HG02759 (cell line): ENCODE data around the gene ADPRM.

Experiments used
- ATAC-seq: cut with Tn5 transposase; IDR thresholded peaks from one replicate; pipeline ENCODE4 v1.9.1; 2021; ENCODE audit warnings: mild to moderate bottlenecking, moderate library complexity; ENCODE audit not compliant: unreplicated experiment

The ADPRM gene

GRCh38 chr17:10738521-10739258 lies 41.3 kb downstream of the ADPRM start:
- no peak for ATAC-seq

- no peak for ATAC-seq
These were observed 42.0 kb downstream of the ADPRM start for GRCh38 chr17:10739386-10739785.

GRCh38 chr17:10741416-10742135 lies 44.2 kb downstream of the ADPRM start:
- no peak for ATAC-seq

- no peak for ATAC-seq
These were observed 45.0 kb downstream of the ADPRM start for GRCh38 chr17:10742431-10742830.

- no peak for ATAC-seq
These were observed 46.1 kb downstream of the ADPRM start for GRCh38 chr17:10743316-10744009.

GRCh38 chr17:10744501-10745000 lies 47.2 kb downstream of the ADPRM start:
- no peak for ATAC-seq

GRCh38 chr17:10745231-10745630 lies 47.8 kb downstream of the ADPRM start:
- ATAC-seq: no peak

- no peak for ATAC-seq
These were observed 51.3 kb downstream of the ADPRM start for GRCh38 chr17:10748531-10749181.

GRCh38 chr17:10750210-10750609 lies 52.8 kb downstream of the ADPRM start:
- ATAC-seq: no peak

GRCh38 chr17:10751563-10751962 lies 54.2 kb downstream of the ADPRM start:
- ATAC-seq: no peak

- no peak for ATAC-seq
These were observed 55.3 kb downstream of the ADPRM start for GRCh38 chr17:10752696-10753095.

GRCh38 chr17:10754109-10754508 lies 56.7 kb downstream of the ADPRM start:
- no peak for ATAC-seq

- ATAC-seq: no peak
These were observed 57.6 kb downstream of the ADPRM start for GRCh38 chr17:10754861-10755591.

- no peak for ATAC-seq
These were observed 58.3 kb downstream of the ADPRM start for GRCh38 chr17:10755592-10756127.

- ATAC-seq: no peak
These were observed 58.8 kb downstream of the ADPRM start for GRCh38 chr17:10756185-10756584.

- no peak for ATAC-seq
These were observed 59.2 kb downstream of the ADPRM start for GRCh38 chr17:10756619-10757018.

GRCh38 chr17:10757067-10757466 lies 59.7 kb downstream of the ADPRM start:
- no peak for ATAC-seq

- no peak for ATAC-seq
These were observed 60.3 kb downstream of the ADPRM start for GRCh38 chr17:10757647-10758046.

GRCh38 chr17:10758062-10758461 lies 60.7 kb downstream of the ADPRM start:
- no peak for ATAC-seq
